ENCODE results near the gene SLIRP. TPM values are rescaled to one million over a fixed set of nuclear protein-coding genes. Genes with fewer than 3 reads are reported as not detected.
A peak's percentile ranks its signal among the peaks of the same experiment; 100 is the strongest.
"Not testable (repeated sequence)": the region's sequence is repeated elsewhere in the genome, so short reads cannot be mapped to it uniquely, and the experiment has no call there.

SLIRP gene
- polyA plus RNA-seq (ENCODE audit: insufficient read length in 4 of 4): 100 to 1,000 TPM in 3 of 4 donors, 10 to 100 TPM in 1; 98.2 to 137 (median 108) TPM

DNA sequence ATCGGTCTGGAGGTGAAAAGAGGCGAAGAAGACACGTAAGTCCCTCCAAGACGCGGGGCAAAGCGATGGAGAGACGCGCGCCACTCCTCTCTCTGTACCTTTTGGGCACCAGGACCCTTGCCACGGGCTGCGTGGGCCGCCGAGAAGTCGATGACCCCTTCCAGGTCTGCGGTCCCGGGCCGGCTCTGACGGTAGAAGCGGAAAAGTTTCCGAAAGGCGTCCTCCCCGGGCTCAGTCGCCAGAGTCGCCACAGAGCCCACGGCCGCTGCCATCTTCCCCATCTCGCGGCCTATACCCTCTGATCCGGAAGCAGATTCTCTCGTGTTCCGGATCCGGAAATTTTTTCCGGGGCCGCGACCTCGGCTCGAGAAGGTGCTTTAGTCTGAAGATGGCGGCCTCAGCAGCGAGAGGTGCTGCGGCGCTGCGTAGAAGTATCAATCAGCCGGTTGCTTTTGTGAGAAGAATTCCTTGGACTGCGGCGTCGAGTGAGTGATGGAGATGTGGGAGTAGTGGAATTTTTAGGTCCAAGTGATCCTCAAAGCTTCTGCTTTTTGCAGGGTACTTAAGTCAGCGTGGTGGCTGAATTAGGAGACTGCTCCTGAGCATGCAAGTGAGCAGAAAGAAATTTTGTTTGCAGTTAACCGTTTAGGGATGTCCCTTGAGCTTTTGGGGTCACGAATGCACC lies at the start of gene SLIRP, which contains the start of gene ALKBH1:
Gene SLIRP (plus strand): TSS at position 380 of the 685 bp plus-strand sequence. CDS start 9 bp downstream, at position 389.
Gene ALKBH1 (minus strand): TSS at position 300 of the 685 bp plus-strand sequence. CDS start 19 bp downstream, at position 281.
- peak; percentile 77 to 94 (median 84) for DNase-seq (ENCODE audit: low read depth in 4 of 4, low spot score in 2 of 4)

DNA sequence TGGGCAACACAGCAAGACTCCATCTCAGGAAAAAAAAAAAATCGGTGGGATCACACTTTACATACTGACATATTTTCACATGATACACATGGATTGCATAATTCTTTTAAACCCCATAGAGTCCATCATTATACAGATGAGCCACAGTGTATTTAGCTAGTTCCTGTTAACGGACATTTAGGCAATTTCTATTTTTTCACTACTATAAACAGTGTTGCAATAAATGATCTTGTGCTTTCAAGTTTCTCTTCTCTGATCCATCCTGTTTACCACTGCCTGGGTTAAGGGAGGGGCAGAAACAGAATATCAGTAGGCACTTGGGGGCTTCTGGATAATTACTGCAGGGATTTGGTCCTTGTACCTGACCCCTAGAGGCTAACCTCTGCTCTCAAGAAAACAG lies 48.1 kb upstream of the SLIRP start:
- DNase-seq (ENCODE audit: low read depth in 4 of 4, low spot score in 2 of 4): no peak

DNA sequence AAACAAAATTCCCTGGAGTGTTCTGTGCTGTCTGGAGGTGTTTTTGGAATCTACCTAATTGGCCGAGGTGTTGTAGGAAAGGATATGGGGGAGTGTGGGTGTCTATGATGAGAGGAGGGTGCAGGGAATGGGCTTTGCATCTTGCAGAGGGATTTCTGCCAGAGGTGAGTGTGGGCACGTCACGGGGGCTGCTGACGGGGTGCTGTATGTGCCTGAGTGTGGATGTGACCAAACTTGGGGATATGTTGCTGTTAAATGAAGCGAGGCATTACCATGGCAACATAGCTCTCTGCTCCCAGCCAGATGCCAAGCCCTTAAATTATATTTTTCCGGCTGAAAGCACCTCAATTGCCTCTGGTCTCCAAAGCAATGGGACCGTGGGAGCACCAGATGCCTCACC lies 47.1 kb upstream of the SLIRP start:
- peak in 2 of 4 donors; percentile 21 to 43 for DNase-seq (ENCODE audit: low read depth in 4 of 4, low spot score in 2 of 4)

DNA sequence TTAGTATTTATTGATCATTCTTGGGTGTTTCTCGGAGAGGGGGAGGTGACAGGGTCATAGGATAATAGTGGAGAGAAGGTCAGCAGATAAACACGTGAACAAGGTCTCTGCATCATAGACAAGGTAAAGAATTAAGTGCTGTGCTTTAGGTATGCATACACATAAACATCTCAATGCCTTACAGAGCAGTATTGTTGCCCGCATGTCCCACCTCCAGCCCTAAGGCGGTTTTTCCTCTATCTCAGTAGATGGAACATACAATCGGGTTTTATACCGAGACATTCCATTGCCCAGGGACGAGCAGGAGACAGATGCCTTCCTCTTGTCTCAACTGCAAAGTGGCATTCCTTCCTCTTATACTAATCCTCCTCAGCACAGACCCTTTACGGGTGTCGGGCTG lies 46.3 kb upstream of the SLIRP start:
- not testable (repeated sequence) for DNase-seq (ENCODE audit: low read depth in 4 of 4, low spot score in 2 of 4)

DNA sequence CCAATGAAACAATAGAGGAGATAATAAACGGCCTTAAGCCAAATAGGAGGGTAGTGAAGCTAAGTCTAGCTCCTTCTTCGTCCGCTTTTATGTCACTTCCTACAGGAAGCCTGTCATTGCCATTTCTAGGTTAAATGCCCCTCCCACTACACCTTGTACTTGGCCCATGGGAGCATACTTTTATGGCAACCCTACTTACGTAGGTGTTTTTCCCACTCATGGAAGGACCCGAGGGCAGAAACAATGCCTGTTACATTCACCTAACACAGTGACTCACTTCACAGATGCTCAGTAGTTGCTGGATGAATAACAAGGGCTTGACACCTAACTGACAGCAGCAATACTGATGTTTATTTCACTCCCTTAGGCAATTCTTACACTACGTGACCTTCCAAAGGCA lies 44.6 kb upstream of the SLIRP start:
- DNase-seq (ENCODE audit: low read depth in 4 of 4, low spot score in 2 of 4): no peak

DNA sequence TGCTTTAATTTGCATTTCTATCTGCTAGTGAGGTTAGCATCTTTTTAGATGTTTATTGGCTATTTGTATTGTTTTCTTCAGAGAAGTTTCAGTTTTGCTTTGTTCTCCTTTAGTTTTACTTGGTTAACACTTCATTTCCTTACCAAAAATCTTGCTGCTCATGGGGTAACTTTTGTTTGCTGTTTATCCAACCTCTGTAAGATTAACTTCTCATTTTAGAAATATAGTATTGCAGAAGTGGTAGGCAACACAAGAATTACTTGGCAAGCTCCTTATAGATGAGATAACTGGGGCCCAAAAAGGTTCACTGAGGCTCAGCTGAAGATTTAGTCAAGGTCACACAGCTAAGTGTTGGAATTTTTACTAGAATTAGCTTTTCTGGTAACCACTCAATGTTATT lies 40.6 kb upstream of the SLIRP start:
- no peak for DNase-seq (ENCODE audit: low read depth in 4 of 4, low spot score in 2 of 4)

DNA sequence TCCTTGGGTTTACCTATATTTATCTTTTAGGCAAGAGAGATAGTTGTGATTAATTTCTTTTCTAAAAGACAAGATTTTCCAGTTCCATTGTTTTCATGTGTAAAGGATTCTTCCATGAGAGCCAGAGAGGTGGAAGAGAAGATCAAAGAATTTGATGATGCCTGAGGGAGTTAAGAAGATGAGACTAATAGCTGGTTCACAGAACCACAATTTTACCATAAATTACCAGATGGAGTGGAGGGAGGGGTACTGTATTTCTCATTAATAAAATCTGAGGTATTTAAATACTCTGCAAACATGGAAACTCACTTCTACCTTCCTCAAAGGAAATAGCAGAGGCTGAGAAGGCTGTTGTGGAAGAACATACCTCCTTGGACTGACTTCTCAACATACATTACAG lies 34.7 kb upstream of the SLIRP start:
- DNase-seq (ENCODE audit: low read depth in 4 of 4, low spot score in 2 of 4): no peak

DNA sequence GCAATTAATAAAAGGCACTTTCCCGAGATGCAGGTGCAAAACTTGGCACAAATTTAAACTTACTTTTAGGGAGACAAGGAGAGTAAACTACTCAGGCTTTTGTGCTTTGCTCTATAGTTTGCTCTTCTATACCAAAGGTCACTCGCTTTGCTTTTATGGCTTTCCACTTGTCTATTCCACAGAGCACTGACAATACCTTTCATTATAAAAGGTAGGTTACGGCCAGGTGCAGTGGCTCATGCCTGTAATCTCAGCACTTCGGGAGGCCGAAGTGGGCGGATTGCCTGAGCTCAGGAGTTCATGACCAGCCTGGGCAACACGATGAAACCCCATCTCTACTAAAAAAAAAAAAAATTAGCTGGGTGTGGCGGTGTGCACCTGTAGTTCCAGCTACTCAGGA lies 33.0 kb upstream of the SLIRP start:
- no peak for DNase-seq (ENCODE audit: low read depth in 4 of 4, low spot score in 2 of 4)

DNA sequence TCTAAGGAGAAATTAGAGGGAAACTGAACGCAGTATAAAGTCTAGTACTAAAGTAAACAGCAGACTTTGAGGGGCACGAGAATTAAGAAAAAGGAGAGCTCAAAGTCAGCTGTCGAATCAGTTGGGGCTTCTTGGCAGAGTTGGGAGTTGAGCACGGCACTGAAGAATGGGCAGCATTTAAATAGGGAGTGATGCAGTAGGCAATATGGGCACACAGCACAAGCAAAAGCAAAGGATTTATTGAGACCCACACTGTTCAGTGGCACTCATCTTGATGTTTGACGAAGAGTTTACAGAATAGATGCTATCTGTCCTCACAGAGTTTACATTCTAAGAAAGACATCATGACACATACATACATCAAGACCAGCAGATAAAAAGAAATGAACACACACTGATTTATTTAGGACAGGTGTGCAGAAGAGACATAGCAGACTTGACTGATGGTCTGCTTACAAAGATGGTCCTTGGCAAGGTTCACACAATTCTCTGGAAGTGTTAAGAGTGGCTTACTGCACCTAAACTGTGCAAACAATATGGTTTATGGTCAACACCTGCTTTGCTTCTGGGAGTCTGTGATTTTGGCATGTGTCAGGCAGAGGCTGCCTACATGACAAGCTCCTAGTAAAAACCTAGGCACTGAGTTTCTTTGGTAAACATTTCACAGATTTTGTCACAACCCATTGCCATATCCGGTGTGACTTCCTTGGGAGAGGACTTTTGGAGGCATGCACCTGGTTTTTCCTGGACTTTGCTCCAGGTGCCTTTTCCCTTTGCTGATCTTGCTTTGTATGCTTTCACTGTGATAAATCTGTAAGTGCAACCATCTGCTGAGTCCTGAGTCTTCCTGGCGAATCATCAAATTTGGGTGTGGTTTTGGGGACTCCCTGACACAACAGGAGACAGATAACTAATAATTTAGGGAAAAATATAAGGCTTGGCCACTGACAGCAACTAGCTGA lies 26.4 kb upstream of the SLIRP start:
- no peak for DNase-seq (ENCODE audit: low read depth in 4 of 4, low spot score in 2 of 4)

DNA sequence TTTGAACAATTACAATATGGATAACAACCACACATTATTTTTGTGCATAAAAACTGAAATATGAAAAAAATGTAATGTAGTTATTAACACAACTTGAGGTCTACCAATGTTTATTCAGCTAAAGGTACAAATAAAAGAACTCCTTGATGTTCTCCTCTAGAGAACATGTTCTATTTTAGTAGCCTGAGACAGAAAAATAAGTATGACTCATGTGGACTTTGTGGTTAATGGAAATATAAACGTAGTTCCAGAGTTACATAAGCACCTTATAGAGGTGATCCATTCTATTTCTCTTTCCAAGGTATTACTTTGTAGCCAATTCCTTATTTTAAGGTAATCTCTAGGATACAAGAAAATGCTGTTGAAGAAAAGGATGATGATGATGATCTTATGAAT lies 25.7 kb upstream of the SLIRP start:
- no peak for DNase-seq (ENCODE audit: low read depth in 4 of 4, low spot score in 2 of 4)

DNA sequence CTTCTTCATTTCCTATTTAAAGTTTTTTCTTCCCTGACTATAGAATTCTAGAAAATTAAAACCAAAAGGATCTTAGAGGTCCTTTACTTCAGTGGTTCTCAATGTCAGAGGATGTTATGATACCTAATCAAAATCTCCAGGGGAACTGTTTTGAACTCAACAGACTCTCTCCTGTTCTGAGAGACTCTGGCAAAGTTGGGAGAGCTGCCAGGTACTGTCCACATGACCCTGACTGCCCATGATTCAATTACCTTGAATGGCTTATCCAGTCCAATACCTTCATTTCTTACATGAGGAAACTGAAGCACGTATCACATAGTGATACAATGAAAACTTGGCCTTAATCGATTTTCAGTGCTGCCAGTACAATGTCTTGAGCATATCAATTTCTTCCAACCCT lies 16.6 kb upstream of the SLIRP start:
- DNase-seq (ENCODE audit: low read depth in 4 of 4, low spot score in 2 of 4): no peak

DNA sequence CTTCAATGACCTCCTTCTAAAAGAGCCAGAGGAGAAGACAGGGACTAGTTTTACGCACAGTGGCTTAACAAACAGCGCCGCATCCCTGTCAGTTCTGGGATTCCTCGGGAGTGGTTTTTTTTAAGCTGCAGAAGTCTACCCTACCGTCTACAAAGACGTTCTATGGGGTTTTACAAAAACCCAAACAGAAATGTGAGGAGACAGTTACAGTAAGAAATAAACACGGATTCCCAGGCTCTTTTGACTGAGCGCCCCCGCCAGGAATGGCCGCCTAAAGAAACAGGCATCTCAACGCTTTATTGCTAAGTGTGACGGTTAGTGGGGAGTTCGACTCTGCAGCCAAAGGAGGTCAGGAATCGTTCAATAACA lies 564 bp upstream of the SLIRP start:
- DNase-seq (ENCODE audit: low read depth in 4 of 4, low spot score in 2 of 4): peak in 1 of 4 donors; percentile 21

DNA sequence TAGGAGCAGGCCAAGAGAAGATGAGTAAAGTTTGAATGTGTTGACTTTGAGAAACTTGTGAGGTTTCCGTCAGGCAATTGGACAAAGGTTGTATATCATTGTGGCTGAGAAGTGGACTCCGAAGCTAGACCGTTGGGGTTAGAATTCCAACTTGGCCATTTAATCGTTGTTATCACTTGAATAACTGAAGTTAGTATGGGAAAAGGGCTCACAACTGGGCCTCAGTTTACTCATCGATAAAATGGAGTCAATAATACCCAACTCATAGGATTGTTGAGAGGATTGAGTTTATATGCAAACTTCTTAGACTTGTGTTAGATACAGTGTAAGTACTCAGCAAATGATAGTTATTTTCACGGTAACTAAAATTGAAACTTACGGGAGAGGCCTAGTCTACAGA lies 846 bp downstream of the SLIRP start:
- no peak for DNase-seq (ENCODE audit: low read depth in 4 of 4, low spot score in 2 of 4)

DNA sequence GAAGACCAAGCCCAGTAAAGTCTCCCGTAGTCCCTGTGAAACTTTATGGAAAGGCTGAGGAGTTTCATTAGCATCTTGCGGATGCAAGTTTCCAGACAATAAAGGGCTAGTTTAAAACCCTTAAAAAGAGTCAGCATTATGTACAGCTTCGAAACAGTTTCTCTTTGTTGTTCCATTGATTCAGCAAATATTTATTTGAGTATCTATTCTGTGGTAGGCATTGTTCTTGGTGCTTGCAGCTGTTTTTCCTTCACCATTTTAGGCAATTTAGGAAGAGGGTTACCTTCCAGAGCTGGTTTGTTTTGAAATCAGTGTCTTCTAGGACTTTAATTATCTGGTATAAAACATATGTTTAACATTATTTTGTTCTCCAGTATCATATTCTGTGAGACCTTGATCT lies 1.5 kb downstream of the SLIRP start:
- no peak for DNase-seq (ENCODE audit: low read depth in 4 of 4, low spot score in 2 of 4)

DNA sequence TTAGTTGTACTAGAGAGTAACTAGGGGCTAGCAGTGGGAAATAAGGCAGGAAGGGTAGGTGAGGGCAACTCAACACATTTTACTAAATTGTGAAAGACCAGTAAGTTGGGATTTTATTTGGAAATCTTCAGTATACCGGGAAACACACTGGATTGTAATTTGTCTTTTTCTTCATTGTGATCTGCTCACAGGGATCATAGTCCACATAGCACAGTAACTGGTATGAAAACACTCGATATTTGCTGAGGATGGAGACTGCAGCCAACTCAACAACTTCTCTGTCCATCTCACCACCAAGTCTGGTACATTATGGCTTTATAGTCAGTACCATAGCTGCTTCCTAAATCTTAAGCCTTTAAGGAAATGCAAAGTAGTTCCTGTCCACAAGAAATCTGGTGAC lies 2.5 kb downstream of the SLIRP start:
- DNase-seq (ENCODE audit: low read depth in 4 of 4, low spot score in 2 of 4): no peak

DNA sequence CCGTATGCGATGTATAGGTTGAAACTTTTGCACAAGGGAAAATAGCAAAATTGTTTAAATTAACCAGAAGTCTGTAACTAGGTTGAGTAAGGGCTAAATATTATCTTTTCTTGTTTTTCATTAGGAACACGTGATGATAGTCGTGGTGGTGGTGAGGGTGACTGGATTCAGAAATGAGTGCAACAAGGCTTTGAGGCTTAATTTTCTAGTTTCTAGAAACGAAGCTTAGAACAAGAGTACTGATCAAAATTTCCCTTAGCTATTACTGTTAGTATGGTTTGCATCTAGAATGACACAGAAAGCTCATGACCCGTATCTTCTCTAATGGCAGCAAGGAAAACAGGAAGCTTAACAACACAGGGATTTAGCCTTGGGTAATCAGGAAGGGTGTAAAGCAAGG lies 7.0 kb downstream of the SLIRP start:
- DNase-seq (ENCODE audit: low read depth in 4 of 4, low spot score in 2 of 4): no peak

DNA sequence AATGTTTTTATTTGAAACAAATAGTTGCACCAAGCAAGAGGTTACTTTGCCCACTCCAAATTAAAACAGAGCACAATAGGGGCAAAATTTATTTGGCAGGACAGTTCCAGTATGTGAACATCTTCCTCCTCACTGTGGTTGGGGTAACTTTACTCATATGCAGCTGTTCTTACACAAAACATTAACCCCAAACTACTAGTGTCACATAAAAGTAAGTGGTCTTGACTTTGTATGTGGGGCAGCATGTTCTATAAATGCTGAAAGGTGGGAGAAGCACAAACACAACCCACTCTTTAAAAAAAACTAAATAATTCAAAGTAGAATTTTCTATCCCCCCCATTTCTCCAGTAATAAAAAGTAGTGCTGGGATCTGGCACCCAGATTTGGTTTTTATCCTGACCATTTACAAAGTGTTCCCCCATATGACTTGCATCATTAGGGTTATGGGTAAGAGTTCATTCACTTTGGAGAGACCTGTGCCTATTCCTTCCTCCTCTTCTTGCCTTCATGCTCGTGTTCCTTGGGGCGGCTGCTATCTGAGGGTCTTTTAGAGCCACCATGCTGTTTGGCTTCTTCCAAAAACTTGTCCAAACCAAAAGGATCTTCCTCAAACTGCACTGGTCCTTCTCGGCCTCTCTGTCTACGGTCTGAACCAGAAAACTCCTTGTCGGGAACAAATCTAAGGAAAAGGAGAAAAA lies 9.9 kb downstream of the SLIRP start:
- no peak for DNase-seq (ENCODE audit: low read depth in 4 of 4, low spot score in 2 of 4)

DNA sequence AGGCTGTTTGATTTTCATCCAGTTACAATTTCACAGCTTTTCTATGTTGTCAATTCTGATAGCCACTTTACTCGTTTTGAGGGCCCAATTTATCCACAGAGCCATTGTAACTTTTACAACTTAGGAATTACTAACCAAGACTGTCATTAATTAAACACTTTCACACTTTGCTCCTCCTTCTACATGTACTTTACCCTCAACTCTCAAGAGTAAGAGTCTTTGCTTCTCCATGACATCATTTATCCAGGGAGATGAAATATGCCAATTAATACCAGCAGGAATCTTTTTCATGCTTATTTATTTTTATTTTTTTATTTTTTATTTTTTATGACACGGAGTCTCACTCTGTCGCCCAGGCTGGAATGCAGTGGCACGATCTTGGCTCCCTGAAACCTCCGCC lies 13.5 kb downstream of the SLIRP start:
- DNase-seq (ENCODE audit: low read depth in 4 of 4, low spot score in 2 of 4): no peak

DNA sequence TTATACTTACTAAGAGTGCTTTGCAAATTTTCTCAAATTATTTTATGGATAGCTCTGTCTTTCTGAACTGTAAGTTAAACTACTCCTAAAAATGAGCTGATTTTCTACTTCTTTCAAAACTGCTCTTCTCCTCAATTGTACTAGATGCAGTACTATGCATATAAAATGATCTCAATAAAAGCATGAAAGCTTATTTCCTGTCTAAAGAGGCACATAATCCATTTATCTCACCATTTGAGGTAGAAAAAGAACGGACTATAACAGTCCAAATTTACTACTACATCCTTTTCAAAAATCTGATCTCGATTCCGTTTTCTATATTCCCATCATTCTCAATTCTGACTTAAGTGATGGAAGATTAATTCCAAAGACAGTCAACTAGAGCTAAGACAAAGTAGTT lies 14.4 kb downstream of the SLIRP start:
- DNase-seq (ENCODE audit: low read depth in 4 of 4, low spot score in 2 of 4): no peak

DNA sequence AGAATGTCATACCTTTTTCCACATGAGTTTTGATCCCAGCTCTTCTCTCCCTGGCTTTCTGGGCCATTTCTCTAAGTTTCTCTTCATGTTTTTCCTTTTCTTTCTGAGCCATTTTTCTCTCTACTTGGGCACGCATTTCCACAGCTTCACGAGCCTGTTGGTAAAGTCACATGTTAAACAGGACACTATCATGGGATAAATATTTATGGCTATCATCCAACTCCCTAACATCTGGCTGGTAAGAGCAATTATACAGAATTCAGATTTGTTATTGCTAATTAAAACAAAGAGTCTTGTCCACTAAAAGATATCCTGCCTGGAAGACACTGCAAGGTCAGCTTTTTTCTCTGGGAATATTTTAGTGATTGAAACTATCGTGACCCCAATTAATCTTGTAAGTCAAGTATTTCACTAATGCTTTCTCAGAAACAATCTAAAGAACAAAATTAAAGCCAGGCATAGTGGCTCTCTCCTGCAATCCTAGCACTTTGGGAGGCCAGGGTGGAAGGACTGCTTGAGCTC lies 23.1 kb downstream of the SLIRP start:
- DNase-seq (ENCODE audit: low read depth in 4 of 4, low spot score in 2 of 4): no peak
